HepG2 (cell line): ENCODE data around the gene GJD4. TPM values are rescaled to one million over a fixed set of nuclear protein-coding genes. Genes with fewer than 3 reads are reported as not detected.

ENCODE experiments used
- ATF4 ChIP-seq, 2 experiments: fragments of 450-650 bp in 1 of 2; sonication (generic) in 1 of 2; formaldehyde crosslinking; IDR thresholded peaks; 2 replicates each; pipeline versions ENCODE4 v1.5.0 to v1.8.0; 2020 to 2022; ENCODE audit warnings: mild to moderate bottlenecking in 1 of 2, missing genetic modification reagents in 1 of 2
- CEBPZ ChIP-seq: IDR thresholded peaks from 2 replicates; pipeline ENCODE4 v1.6.1; 2012; ENCODE audit warnings: low read length, improper control_type of control experiment
- RBFOX2 ChIP-seq: fragments of 200-400 bp; formaldehyde crosslinking; IDR thresholded peaks from 2 replicates; pipeline ENCODE4 v1.6.1; 2017; ENCODE audit warnings: low read depth, mild to moderate bottlenecking, low read length
- ZNF142 ChIP-seq: sonication (generic); formaldehyde crosslinking; IDR thresholded peaks from 2 replicates; pipeline ENCODE4 v1.4.0; 2020; ENCODE audit warnings: missing genetic modification reagents
- polyA plus RNA-seq, 8 experiments: library from polyadenylated mRNA; depleted of rRNA in 3 of 8; stranded (reverse) in 7 of 8; unstranded in 1 of 8; fragments of >200 nt; fragmentation: Illumina TruSeq in 4 of 8; extraction: Trizol in 4 of 8; gene quantifications; 2 replicates each; pipeline versions ENCODE4 v1.2.1 to v1.2.3, GENCODE V29; 2011 to 2016; ENCODE audit warnings: low read depth in 4 of 8, missing spikeins in 1 of 8, mixed read lengths in 1 of 8; ENCODE audit not compliant: insufficient read depth in 1 of 8
- total RNA-seq, 5 experiments: library from RNA; depleted of rRNA; stranded (reverse); fragments of >200 nt; fragmentation: Illumina TruSeq; extraction: Trizol; gene quantifications; 2 replicates each; pipeline ENCODE4 v1.2.3, GENCODE V29; 2016; ENCODE audit warnings: low read depth in 1 of 5

Gene GJD4
- total and polyA plus RNA-seq, 2 of the 13 experiments (the other 11 are each of a cell fraction or from before 2014, with no cell fraction given): not detected

GRCh38 chr10:35580423-35580770 lies 24.7 kb upstream of the GJD4 start (continued):
- no peak for TF ChIP-seq ZNF142
- TF ChIP-seq ATF4 (CRISPR knock-in tag; IDR thresholded peaks at IDR 0.05): no peak
- TF ChIP-seq CEBPZ: no peak
- no peak for TF ChIP-seq RBFOX2
